ENCODE results near the gene LIF. TPM values are rescaled to one million over a fixed set of nuclear protein-coding genes. Genes with fewer than 3 reads are reported as not detected.
A peak's percentile ranks its signal among the peaks of the same experiment; 100 is the strongest.
"Not testable (repeated sequence)": the region's sequence is repeated elsewhere in the genome, so short reads cannot be mapped to it uniquely, and the experiment has no call there.

Gene LIF
- total RNA-seq, 1 experiment from 2014 or later = 8.0 TPM

DNA sequence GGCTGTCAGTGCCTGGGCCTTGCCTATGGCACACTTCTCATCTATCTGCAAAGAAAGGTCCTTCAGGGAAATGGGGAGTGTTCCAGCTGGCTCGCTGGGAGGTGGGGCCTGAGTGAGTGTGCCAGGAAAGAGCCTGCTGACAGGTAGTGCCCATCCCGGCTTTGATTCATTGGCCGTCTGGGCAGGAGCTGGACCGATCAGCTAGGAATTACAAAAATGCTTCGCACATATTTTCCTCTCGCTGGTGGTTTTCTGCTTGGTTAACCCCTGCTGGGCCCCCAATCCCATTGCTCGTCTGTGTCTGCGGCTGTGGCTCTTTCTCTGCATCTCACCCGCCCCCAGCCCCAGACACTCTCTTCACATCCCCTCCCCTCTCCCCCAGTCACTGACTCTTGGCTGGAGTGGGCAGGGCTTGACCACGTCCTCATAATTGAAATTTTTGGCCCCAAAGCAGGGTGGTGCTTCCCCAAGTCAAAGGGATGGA, 10.8 kb downstream of the LIF start:
- Histone ChIP-seq H3K4me1 (peaks cover 52% of the 10 kb centered on the region), H3K36me3 (ENCODE audit: control insufficient read depth, insufficient read depth, low read length) (no peaks in the 10 kb centered on the region), H3K27me3 (replicated peaks; ENCODE audit: control insufficient read depth, insufficient read depth, low read length) (no peaks in the 10 kb centered on the region), H3K9me3 (no peaks in the 10 kb centered on the region), H3K4me3 (ENCODE audit: low read depth, low read length) (no peak overlapping the region)
- ChIA-PET POLR2A (no interaction called here), CTCF (interaction anchor here (1.3 kb wide), 1 partner anchor 20 kb away, joined by 3 read pairs; no protein-coding TSS in a partner anchor)
- DNase-seq = peak; percentile 58 to 64
- no TSS peak for BruUV-seq (replicated peaks)
- Mint-ChIP-seq H3K4me1 (ENCODE audit: low read depth, unreplicated experiment) (peaks cover 30% of the 10 kb centered on the region), H3K27ac (ENCODE audit: unreplicated experiment) (peak overlapping the region; percentile 53), H3K4me3 (ENCODE audit: unreplicated experiment) (no peak overlapping the region), H3K9me3 (ENCODE audit: unreplicated experiment) (no peaks in the 10 kb centered on the region), H3K36me3 (ENCODE audit: insufficient read depth, unreplicated experiment) (peaks cover 8% of the 10 kb centered on the region), H3K27me3 (ENCODE audit: insufficient read depth, unreplicated experiment) (no peaks in the 10 kb centered on the region)
- intact Hi-C loops (cut with micrococcal nuclease; ENCODE audit: unreplicated experiment) = loop anchor here (2.0 kb wide), 1 partner anchor 23 kb away; no protein-coding TSS in a partner anchor
- TF ChIP-seq, protein P1, sequence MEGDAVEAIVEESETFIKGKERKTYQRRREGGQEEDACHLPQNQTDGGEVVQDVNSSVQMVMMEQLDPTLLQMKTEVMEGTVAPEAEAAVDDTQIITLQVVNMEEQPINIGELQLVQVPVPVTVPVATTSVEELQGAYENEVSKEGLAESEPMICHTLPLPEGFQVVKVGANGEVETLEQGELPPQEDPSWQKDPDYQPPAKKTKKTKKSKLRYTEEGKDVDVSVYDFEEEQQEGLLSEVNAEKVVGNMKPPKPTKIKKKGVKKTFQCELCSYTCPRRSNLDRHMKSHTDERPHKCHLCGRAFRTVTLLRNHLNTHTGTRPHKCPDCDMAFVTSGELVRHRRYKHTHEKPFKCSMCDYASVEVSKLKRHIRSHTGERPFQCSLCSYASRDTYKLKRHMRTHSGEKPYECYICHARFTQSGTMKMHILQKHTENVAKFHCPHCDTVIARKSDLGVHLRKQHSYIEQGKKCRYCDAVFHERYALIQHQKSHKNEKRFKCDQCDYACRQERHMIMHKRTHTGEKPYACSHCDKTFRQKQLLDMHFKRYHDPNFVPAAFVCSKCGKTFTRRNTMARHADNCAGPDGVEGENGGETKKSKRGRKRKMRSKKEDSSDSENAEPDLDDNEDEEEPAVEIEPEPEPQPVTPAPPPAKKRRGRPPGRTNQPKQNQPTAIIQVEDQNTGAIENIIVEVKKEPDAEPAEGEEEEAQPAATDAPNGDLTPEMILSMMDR (IDR thresholded peaks at IDR 0.05; ENCODE audit: insufficient read depth in 1 of 2, low read depth in 1 of 2, low read length in 1 of 2, severe bottlenecking in 1 of 2, unreplicated experiment in 1 of 2) = no peak

DNA sequence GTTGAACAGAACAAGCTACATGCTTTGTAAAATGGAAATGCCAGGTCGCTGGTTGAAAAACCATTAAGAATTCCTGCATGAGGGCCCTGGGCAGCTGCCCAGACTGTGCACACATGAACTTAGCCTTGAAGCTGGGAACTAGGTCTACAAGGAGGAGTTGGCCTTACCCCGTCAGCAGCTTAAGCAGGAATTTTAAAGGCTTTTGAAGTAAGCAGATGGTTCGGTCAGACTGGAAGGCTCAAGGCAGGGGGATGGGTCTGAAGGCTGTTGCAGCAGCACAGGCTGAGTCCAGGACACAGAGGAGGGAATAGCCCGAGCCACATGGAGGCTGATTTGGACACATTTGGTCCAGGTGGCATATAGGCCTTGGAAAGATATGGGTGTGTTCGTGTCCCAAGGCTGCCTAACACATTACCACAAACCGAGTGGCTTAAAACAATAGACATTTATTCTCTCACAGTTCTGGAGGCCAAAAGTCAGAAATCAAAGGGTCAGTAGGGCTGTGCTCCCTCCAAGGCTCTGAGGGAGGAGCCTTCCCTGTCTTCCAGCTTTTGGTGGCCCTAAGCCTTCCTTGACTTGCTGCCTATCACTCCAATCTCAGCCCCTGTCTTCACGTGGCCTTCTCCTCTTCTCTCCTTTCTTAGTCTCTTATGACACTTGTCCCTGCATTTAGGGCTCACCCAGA, 11.6 kb downstream of the LIF start:
- Histone ChIP-seq H3K9me3 (no peaks in the 10 kb centered on the region), H3K4me3 (ENCODE audit: low read depth, low read length) (no peak overlapping the region), H3K27me3 (replicated peaks; ENCODE audit: control insufficient read depth, insufficient read depth, low read length) (no peaks in the 10 kb centered on the region), H3K36me3 (ENCODE audit: control insufficient read depth, insufficient read depth, low read length) (no peaks in the 10 kb centered on the region), H3K4me1 (peaks cover 52% of the 10 kb centered on the region)
- Mint-ChIP-seq H3K27ac (ENCODE audit: unreplicated experiment) (peak overlapping the region; percentile 53), H3K27me3 (ENCODE audit: insufficient read depth, unreplicated experiment) (no peaks in the 10 kb centered on the region), H3K9me3 (ENCODE audit: unreplicated experiment) (no peaks in the 10 kb centered on the region), H3K36me3 (ENCODE audit: insufficient read depth, unreplicated experiment) (peaks cover 8% of the 10 kb centered on the region), H3K4me1 (ENCODE audit: low read depth, unreplicated experiment) (peaks cover 30% of the 10 kb centered on the region), H3K4me3 (ENCODE audit: unreplicated experiment) (peak overlapping the region; percentile 10)
- BruUV-seq (replicated peaks) = TSS peak; percentile 76
- CTCF ChIA-PET = interaction anchor here (1.3 kb wide), 1 partner anchor 21 kb away, joined by 3 read pairs; no protein-coding TSS in a partner anchor
- POLR2A ChIA-PET = no interaction called here
- DNase-seq = peak; percentile 54
- intact Hi-C loops (cut with micrococcal nuclease; ENCODE audit: unreplicated experiment) = loop anchor here (2.0 kb wide), 1 partner anchor 22 kb away; no protein-coding TSS in a partner anchor
- TF ChIP-seq, protein P1 (IDR thresholded peaks at IDR 0.05; ENCODE audit: insufficient read depth in 1 of 2, low read depth in 1 of 2, low read length in 1 of 2, severe bottlenecking in 1 of 2, unreplicated experiment in 1 of 2) = no peak

DNA sequence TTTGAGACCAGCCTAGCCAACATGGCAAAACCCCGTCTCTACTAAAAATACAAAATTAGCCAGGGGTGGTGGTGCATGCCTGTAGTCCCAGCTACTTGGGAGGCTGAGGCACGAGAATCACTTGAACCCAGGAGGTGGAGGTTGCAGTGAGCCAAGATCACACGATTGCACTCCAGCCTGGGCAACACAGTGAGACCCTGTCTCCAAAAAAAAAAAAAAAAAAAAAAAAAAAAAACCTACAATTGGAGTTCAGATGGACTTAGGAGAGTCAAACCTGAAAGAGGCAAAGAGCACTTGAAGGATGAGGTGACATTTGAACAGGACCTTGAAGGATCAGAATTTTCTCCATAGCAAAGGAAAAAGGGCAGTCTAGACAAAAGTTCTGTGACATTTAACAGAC, 12.2 kb downstream of the LIF start:
- H3K36me3 Mint-ChIP-seq (ENCODE audit: insufficient read depth, unreplicated experiment); H3K4me3 Mint-ChIP-seq (ENCODE audit: unreplicated experiment); POLR2A ChIA-PET; H3K4me3 ChIP-seq (ENCODE audit: low read depth, low read length); H3K27me3 Mint-ChIP-seq (ENCODE audit: insufficient read depth, unreplicated experiment); H3K9me3 ChIP-seq; CTCF ChIA-PET; H3K27me3 ChIP-seq (replicated peaks; ENCODE audit: control insufficient read depth, insufficient read depth, low read length); DNase-seq; H3K36me3 ChIP-seq (ENCODE audit: control insufficient read depth, insufficient read depth, low read length); H3K9me3 Mint-ChIP-seq (ENCODE audit: unreplicated experiment); BruUV-seq (replicated peaks): not testable (repeated sequence)
- Mint-ChIP-seq H3K4me1 (ENCODE audit: low read depth, unreplicated experiment) (peaks cover 30% of the 10 kb centered on the region), H3K27ac (ENCODE audit: unreplicated experiment) (peak overlapping the region; percentile 53)
- intact Hi-C loops (cut with micrococcal nuclease; ENCODE audit: unreplicated experiment) = loop anchor here (2.0 kb wide), 1 partner anchor 22 kb away; no protein-coding TSS in a partner anchor
- H3K4me1 ChIP-seq = peaks cover 49% of the 10 kb centered on the region
